Panc1 (cell line): ENCODE data around the gene MAP1A. TPM values are rescaled to one million over a fixed set of nuclear protein-coding genes. Genes with fewer than 3 reads are reported as not detected.

Experiments
- ATAC-seq: fragments of 200-7000 bp; cut with Tn5 transposase; 2 replicates; pipeline ENCODE4 v1.9.1; 2020; ENCODE audit warnings: mild to moderate bottlenecking, moderate library complexity
- BruUV-seq: library from RNA; stranded (reverse); fragments of 400-500 nt; replicated peaks from 2 replicates; lab custom pipeline; 2021; lab: Mats Ljungman, UMichigan
- CTCF ChIA-PET: fragments of 300-600 bp; sonication (Branson Sonifier 250); formaldehyde crosslinking; loops from one replicate; lab custom pipeline; 2022; ENCODE audit warnings: antibody characterized with exemption; lab: Charles Lee
- POLR2A ChIA-PET: fragments of 300-600 bp; sonication (Branson Sonifier 250); formaldehyde crosslinking; loops from one replicate; lab custom pipeline; 2022; ENCODE audit warnings: antibody characterized with exemption; lab: Charles Lee
- DNase-seq: peaks from one replicate; pipeline ENCODE4 v3.0.0-alpha.2; 2010; ENCODE audit warnings: low read depth, low spot score
- H3K27ac ChIP-seq: 2 replicates; pipeline ENCODE4 v1.5.1; 2011; ENCODE audit warnings: mild to moderate bottlenecking, low read length, inconsistent platforms
- H3K27me3 ChIP-seq: fragments of 200-500 bp; sonication (Bioruptor generic); 2 replicates; pipeline ENCODE4 v1.6.0; 2014; ENCODE audit warnings: low read length, inconsistent platforms; ENCODE audit not compliant: control insufficient read depth, insufficient read depth
- H3K36me3 ChIP-seq: fragments of 200-500 bp; sonication (Bioruptor generic); 2 replicates; pipeline ENCODE4 v1.5.1; 2014; ENCODE audit warnings: inconsistent platforms, mild to moderate bottlenecking, low read length, moderate library complexity; ENCODE audit not compliant: control insufficient read depth, insufficient read depth
- H3K4me1 ChIP-seq: 2 replicates; pipeline ENCODE4 v1.5.1; 2011; ENCODE audit warnings: inconsistent platforms, mild to moderate bottlenecking, low read length, moderate library complexity; ENCODE audit not compliant: control insufficient read depth, insufficient read depth
- H3K4me3 ChIP-seq, 2 experiments: 2 replicates each; pipeline ENCODE4 v1.5.1; 2011 to 2012; ENCODE audit warnings: low read depth in 2 of 2, low read length in 2 of 2, mild to moderate bottlenecking in 2 of 2, inconsistent platforms in 1 of 2, moderate library complexity in 1 of 2
- H3K9me3 ChIP-seq: fragments of 200-500 bp; sonication (Bioruptor generic); 2 replicates; pipeline ENCODE4 v1.5.1; 2014; ENCODE audit warnings: low read depth, mild to moderate bottlenecking, inconsistent platforms, low read length, moderate library complexity; ENCODE audit not compliant: control insufficient read depth, insufficient read depth
- POLR2AphosphoS5 ChIP-seq: IDR thresholded peaks from 2 replicates; pipeline ENCODE4 v1.6.1; 2012; ENCODE audit warnings: mild to moderate bottlenecking, low read depth, low read length, moderate library complexity
- SIN3A ChIP-seq: IDR thresholded peaks from 2 replicates; pipeline ENCODE4 v1.6.1; 2012; ENCODE audit warnings: low read depth, mild to moderate bottlenecking, low read length, moderate library complexity, borderline replicate concordance; ENCODE audit not compliant: insufficient read depth
- TCF7L2 ChIP-seq: IDR thresholded peaks from 2 replicates; pipeline ENCODE4 v1.6.1; 2011; ENCODE audit warnings: mild to moderate bottlenecking, low read depth, low read length, inconsistent platforms
- in situ Hi-C: cut with HindIII; loops from 2 replicates; pipeline ENCODE4 v1.10.0; 2016; ENCODE audit warnings: low sequenced_read_pairs, low pct_unique_long_range_greater_than_20kb
- intact Hi-C: fragments of 100-400 bp; cut with micrococcal nuclease; formaldehyde crosslinking; loops from one replicate; pipeline ENCODE4 v1.10.0; 2022; ENCODE audit not compliant: unreplicated experiment
- total RNA-seq: library from RNA; stranded (reverse); gene quantifications from one replicate; pipeline ENCODE4 v1.2.1, GENCODE V29; 2021; ENCODE audit not compliant: unreplicated experiment
- TF ChIP-seq, protein P1 (sequence below): fragments of 450-650 bp; IDR thresholded peaks from 2 replicates; pipeline ENCODE4 v1.5.1; 2017; ENCODE audit warnings: mild to moderate bottlenecking
- TF ChIP-seq, protein P2 (sequence below), 2 experiments: IDR thresholded peaks; 2 replicates each; pipeline ENCODE4 v1.6.1; 2011 to 2012; ENCODE audit warnings: low read depth in 2 of 2, control low read depth in 1 of 2, low read length in 1 of 2, mild to moderate bottlenecking in 1 of 2, moderate library complexity in 1 of 2; ENCODE audit not compliant: insufficient read depth in 1 of 2

The MAP1A gene
- total RNA-seq, 1 experiment from 2014 or later = 1.6 TPM

DNA sequence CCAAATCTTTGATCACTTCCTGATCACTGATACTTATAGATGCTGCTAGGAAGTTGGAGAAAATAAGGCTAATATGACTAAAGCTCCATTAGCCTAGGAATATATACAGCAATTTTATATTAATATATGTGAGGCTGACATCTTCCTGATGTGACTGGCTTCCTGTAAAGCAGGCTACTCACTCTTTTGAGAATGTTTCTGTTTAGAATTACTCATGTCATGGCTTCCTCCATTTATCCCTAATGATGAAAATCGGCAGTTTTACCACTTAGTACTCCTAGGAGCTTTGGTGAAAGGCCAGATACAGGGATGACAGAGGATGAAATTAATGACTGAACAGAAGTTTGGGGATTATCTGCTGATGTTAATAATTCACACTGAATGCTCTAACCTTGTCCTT, 3.9 kb upstream of the MAP1A start:
- intact Hi-C loops (no loop called here), in situ Hi-C loops (no loop called here)
- ChIA-PET CTCF (interaction anchor here (1.1 to 1.2 kb wide), 2 partner anchors 15 to 80 kb away, joined by 3 to 4 read pairs; no protein-coding TSS in a partner anchor), POLR2A (interaction anchor here (1.2 kb wide), 1 partner anchor 29 kb away, joined by 7 read pairs; no protein-coding TSS in a partner anchor)
- ATAC-seq = no peak
- H3K36me3 ChIP-seq = no peaks in the 10 kb centered on the region
- no peak for DNase-seq
- no TSS peak for BruUV-seq
- peaks cover 10% of the 10 kb centered on the region; the same call in 1 of the 2 replicates for H3K4me1 ChIP-seq
- no peaks in the 10 kb centered on the region for H3K9me3 ChIP-seq
- TF ChIP-seq POLR2AphosphoS5 (no peak), SIN3A (no peak), TCF7L2 (no peak)
- TF ChIP-seq, protein P1, sequence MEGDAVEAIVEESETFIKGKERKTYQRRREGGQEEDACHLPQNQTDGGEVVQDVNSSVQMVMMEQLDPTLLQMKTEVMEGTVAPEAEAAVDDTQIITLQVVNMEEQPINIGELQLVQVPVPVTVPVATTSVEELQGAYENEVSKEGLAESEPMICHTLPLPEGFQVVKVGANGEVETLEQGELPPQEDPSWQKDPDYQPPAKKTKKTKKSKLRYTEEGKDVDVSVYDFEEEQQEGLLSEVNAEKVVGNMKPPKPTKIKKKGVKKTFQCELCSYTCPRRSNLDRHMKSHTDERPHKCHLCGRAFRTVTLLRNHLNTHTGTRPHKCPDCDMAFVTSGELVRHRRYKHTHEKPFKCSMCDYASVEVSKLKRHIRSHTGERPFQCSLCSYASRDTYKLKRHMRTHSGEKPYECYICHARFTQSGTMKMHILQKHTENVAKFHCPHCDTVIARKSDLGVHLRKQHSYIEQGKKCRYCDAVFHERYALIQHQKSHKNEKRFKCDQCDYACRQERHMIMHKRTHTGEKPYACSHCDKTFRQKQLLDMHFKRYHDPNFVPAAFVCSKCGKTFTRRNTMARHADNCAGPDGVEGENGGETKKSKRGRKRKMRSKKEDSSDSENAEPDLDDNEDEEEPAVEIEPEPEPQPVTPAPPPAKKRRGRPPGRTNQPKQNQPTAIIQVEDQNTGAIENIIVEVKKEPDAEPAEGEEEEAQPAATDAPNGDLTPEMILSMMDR = no peak
- TF ChIP-seq, protein P2, sequence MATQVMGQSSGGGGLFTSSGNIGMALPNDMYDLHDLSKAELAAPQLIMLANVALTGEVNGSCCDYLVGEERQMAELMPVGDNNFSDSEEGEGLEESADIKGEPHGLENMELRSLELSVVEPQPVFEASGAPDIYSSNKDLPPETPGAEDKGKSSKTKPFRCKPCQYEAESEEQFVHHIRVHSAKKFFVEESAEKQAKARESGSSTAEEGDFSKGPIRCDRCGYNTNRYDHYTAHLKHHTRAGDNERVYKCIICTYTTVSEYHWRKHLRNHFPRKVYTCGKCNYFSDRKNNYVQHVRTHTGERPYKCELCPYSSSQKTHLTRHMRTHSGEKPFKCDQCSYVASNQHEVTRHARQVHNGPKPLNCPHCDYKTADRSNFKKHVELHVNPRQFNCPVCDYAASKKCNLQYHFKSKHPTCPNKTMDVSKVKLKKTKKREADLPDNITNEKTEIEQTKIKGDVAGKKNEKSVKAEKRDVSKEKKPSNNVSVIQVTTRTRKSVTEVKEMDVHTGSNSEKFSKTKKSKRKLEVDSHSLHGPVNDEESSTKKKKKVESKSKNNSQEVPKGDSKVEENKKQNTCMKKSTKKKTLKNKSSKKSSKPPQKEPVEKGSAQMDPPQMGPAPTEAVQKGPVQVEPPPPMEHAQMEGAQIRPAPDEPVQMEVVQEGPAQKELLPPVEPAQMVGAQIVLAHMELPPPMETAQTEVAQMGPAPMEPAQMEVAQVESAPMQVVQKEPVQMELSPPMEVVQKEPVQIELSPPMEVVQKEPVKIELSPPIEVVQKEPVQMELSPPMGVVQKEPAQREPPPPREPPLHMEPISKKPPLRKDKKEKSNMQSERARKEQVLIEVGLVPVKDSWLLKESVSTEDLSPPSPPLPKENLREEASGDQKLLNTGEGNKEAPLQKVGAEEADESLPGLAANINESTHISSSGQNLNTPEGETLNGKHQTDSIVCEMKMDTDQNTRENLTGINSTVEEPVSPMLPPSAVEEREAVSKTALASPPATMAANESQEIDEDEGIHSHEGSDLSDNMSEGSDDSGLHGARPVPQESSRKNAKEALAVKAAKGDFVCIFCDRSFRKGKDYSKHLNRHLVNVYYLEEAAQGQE (IDR thresholded peaks at IDR 0.05; ENCODE audit: insufficient read depth in 1 of 2, low read depth in 2 of 2, low read length in 1 of 2) = no peak
- H3K27me3 ChIP-seq = no peaks in the 10 kb centered on the region; the same call in 1 of the 2 replicates
- H3K27ac ChIP-seq = no peak overlapping the region
- no peak overlapping the region for H3K4me3 ChIP-seq

DNA sequence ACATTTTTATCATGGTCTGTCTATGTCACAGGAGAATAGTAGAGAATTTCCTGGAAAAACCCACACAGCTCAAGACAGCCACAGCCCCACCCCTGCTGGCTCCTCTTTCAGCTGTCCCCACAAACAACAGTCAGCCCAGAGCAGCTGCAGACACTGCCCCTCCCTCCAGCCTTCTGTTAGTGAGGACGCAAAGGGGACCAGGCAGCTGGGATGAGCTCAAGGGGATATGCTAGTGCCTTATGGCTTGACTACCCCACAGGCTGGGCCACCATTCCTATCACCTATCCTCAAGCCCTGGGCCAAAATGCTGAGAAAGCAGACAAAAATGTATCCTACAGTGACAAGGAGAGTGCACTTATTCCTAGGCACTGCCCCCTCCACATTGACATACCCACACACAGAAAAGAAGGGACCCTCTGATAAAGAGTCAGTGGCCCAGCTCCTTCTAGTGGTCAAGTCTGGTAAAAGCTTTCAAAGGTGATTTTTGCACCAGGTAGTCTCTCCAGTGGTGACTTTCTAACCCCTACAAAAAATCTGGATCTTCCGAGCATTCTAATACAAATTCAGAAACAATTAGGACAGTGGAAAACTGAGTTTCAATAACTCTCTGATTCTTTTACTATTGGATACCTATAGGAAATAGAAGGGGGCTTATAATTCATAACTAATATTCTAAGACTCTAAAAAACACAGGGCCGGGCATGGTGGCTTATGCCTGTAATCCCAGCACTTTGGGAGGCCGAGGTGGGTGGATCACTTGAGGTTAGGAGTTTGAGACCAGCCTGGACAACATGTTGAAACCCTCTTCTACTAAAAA, 3.0 kb upstream of the MAP1A start:
- ChIA-PET POLR2A (interaction anchor here (1.2 kb wide), 1 partner anchor 29 kb away, joined by 7 read pairs; no protein-coding TSS in a partner anchor), CTCF (interaction anchor here (0.5 to 1.2 kb wide), 7 partner anchors 12 to 319 kb away, joined by 3 to 4 read pairs (median 3); no protein-coding TSS in a partner anchor)
- in situ Hi-C loops = no loop called here
- no peak for ATAC-seq
- no peak for DNase-seq
- Histone ChIP-seq H3K36me3 (no peaks in the 10 kb centered on the region), H3K9me3 (no peaks in the 10 kb centered on the region), H3K4me1 (peaks cover 11% of the 10 kb centered on the region; the same call in 1 of the 2 replicates), H3K4me3 (no peak overlapping the region), H3K27ac (no peak overlapping the region), H3K27me3 (no peaks in the 10 kb centered on the region; the same call in 1 of the 2 replicates)
- no TSS peak for BruUV-seq
- no peak for TF ChIP-seq POLR2AphosphoS5
- TF ChIP-seq, protein P2 (IDR thresholded peaks at IDR 0.05; ENCODE audit: insufficient read depth in 1 of 2, low read depth in 2 of 2, low read length in 1 of 2) = no peak
- TF ChIP-seq, protein P1 = peak; percentile 86
- TF ChIP-seq TCF7L2 = no peak
- intact Hi-C loops = no loop called here
